ENCODE measurements around the gene ID3. TPM values are rescaled to one million over a fixed set of nuclear protein-coding genes. Genes with fewer than 3 reads are reported as not detected.

The ID3 gene
- total and polyA plus RNA-seq, 9 of the 15 experiments (the other 6 are each of a cell fraction or from before 2014, with no cell fraction given): 6.8 to 59.8 (median 23.5) TPM

DNA sequence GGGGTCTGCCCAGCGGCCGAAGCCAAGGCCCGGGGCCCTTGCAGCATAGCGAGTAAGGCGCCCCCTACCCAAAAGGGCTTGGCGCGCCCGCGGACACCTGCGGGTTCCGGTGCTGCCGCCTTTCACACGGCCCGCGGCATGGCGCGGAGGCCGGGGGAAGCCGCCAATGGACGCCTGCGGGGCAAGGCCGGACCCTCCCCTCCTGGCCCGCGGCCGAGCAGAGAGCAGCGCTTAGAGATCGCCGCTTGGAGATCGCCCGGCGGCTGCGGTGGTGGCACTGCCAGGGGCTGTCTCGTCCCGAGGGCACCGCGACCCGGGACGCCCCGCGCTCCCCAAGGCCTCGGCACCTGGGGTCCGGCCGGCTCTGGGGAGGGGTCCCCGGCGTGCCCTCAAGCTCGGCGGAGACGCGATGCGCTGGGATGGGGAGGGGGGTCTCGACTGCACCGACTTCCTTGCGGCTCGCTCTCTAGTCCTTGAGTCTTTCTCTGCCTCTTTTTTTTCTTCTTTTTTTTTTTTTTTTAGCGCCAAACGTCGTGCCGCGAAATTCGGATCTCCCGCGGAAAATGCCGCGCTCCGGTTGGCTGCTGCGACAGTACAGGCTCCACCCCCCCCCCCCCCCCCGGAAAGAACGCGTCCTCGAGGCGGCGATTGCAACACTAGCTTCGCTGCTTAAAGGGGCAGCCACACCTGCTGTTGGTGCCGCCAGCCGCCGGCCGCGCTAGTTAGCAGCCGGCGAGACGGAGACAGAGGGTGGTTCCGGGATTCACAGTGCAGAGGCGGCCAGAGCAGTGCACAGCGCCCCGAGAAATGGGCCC is 28.3 kb downstream of the ID3 start, which contains the start of gene E2F2 (continued):
- TF ChIP-seq MIER1 (IDR thresholded peaks at IDR 0.05; ENCODE audit: low read depth) (no peak), MCM3 (IDR thresholded peaks at IDR 0.05) (no peak), ETV6 (IDR thresholded peaks at IDR 0.05; ENCODE audit: borderline replicate concordance in 1 of 2, low read depth in 2 of 2, low read length in 1 of 2) (no peak), ETV6 (CRISPR knock-in tag; IDR thresholded peaks at IDR 0.05; ENCODE audit: borderline replicate concordance) (no peak), GATAD2B (IDR thresholded peaks at IDR 0.05; ENCODE audit: borderline replicate concordance) (peak; percentile 41; the same call in 1 of the 2 replicates), BMI1 (IDR thresholded peaks at IDR 0.05; ENCODE audit: low read length) (no peak), FIP1L1 (IDR thresholded peaks at IDR 0.05; ENCODE audit: low read depth, low read length, poor library complexity, severe bottlenecking) (no peak), NBN (IDR thresholded peaks at IDR 0.05; ENCODE audit: low read depth) (no peak)
- TF ChIP-seq, protein P1, sequence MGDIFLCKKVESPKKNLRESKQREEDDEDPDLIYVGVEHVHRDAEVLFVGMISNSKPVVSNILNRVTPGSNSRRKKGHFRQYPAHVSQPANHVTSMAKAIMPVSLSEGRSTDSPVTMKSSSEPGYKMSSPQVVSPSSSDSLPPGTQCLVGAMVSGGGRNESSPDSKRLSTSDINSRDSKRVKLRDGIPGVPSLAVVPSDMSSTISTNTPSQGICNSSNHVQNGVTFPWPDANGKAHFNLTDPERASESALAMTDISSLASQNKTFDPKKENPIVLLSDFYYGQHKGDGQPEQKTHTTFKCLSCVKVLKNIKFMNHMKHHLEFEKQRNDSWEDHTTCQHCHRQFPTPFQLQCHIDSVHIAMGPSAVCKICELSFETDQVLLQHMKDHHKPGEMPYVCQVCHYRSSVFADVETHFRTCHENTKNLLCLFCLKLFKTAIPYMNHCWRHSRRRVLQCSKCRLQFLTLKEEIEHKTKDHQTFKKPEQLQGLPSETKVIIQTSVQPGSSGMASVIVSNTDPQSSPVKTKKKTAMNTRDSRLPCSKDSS (IDR thresholded peaks at IDR 0.05; ENCODE audit: low read depth, partially characterized antibody): no peak
- TF ChIP-seq, protein P2, sequence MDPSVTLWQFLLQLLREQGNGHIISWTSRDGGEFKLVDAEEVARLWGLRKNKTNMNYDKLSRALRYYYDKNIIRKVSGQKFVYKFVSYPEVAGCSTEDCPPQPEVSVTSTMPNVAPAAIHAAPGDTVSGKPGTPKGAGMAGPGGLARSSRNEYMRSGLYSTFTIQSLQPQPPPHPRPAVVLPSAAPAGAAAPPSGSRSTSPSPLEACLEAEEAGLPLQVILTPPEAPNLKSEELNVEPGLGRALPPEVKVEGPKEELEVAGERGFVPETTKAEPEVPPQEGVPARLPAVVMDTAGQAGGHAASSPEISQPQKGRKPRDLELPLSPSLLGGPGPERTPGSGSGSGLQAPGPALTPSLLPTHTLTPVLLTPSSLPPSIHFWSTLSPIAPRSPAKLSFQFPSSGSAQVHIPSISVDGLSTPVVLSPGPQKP (CRISPR knock-in tag; IDR thresholded peaks at IDR 0.05): no peak
- TF ChIP-seq, protein P3, sequence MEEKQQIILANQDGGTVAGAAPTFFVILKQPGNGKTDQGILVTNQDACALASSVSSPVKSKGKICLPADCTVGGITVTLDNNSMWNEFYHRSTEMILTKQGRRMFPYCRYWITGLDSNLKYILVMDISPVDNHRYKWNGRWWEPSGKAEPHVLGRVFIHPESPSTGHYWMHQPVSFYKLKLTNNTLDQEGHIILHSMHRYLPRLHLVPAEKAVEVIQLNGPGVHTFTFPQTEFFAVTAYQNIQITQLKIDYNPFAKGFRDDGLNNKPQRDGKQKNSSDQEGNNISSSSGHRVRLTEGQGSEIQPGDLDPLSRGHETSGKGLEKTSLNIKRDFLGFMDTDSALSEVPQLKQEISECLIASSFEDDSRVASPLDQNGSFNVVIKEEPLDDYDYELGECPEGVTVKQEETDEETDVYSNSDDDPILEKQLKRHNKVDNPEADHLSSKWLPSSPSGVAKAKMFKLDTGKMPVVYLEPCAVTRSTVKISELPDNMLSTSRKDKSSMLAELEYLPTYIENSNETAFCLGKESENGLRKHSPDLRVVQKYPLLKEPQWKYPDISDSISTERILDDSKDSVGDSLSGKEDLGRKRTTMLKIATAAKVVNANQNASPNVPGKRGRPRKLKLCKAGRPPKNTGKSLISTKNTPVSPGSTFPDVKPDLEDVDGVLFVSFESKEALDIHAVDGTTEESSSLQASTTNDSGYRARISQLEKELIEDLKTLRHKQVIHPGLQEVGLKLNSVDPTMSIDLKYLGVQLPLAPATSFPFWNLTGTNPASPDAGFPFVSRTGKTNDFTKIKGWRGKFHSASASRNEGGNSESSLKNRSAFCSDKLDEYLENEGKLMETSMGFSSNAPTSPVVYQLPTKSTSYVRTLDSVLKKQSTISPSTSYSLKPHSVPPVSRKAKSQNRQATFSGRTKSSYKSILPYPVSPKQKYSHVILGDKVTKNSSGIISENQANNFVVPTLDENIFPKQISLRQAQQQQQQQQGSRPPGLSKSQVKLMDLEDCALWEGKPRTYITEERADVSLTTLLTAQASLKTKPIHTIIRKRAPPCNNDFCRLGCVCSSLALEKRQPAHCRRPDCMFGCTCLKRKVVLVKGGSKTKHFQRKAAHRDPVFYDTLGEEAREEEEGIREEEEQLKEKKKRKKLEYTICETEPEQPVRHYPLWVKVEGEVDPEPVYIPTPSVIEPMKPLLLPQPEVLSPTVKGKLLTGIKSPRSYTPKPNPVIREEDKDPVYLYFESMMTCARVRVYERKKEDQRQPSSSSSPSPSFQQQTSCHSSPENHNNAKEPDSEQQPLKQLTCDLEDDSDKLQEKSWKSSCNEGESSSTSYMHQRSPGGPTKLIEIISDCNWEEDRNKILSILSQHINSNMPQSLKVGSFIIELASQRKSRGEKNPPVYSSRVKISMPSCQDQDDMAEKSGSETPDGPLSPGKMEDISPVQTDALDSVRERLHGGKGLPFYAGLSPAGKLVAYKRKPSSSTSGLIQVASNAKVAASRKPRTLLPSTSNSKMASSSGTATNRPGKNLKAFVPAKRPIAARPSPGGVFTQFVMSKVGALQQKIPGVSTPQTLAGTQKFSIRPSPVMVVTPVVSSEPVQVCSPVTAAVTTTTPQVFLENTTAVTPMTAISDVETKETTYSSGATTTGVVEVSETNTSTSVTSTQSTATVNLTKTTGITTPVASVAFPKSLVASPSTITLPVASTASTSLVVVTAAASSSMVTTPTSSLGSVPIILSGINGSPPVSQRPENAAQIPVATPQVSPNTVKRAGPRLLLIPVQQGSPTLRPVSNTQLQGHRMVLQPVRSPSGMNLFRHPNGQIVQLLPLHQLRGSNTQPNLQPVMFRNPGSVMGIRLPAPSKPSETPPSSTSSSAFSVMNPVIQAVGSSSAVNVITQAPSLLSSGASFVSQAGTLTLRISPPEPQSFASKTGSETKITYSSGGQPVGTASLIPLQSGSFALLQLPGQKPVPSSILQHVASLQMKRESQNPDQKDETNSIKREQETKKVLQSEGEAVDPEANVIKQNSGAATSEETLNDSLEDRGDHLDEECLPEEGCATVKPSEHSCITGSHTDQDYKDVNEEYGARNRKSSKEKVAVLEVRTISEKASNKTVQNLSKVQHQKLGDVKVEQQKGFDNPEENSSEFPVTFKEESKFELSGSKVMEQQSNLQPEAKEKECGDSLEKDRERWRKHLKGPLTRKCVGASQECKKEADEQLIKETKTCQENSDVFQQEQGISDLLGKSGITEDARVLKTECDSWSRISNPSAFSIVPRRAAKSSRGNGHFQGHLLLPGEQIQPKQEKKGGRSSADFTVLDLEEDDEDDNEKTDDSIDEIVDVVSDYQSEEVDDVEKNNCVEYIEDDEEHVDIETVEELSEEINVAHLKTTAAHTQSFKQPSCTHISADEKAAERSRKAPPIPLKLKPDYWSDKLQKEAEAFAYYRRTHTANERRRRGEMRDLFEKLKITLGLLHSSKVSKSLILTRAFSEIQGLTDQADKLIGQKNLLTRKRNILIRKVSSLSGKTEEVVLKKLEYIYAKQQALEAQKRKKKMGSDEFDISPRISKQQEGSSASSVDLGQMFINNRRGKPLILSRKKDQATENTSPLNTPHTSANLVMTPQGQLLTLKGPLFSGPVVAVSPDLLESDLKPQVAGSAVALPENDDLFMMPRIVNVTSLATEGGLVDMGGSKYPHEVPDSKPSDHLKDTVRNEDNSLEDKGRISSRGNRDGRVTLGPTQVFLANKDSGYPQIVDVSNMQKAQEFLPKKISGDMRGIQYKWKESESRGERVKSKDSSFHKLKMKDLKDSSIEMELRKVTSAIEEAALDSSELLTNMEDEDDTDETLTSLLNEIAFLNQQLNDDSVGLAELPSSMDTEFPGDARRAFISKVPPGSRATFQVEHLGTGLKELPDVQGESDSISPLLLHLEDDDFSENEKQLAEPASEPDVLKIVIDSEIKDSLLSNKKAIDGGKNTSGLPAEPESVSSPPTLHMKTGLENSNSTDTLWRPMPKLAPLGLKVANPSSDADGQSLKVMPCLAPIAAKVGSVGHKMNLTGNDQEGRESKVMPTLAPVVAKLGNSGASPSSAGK (IDR thresholded peaks at IDR 0.05): peak; percentile 68
